ENCODE measurements around the gene STMP1. TPM values are rescaled to one million over a fixed set of nuclear protein-coding genes. Genes with fewer than 3 reads are reported as not detected.

STMP1 gene
- total RNA-seq, 1 donor from 2014 or later = 8.0 TPM

DNA sequence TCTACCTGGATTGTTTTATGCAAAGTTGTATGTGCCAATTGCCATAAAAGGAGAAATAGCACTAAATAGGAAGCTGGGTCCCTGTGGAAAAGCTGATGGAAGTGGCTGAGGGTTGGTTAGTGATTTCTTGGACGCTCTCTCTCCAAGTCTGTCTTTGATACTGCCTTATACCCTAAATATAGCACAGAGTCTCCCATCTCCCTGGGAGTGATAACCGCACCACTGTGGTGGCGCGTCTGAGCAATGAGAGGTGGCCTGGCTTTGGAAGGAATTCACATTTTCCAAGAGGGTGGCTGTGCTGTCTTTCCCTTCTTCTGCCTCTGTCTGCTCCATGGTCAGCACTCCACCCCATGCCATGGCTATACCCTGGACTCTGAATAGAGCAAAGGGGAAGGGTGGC is 31.2 kb downstream of the STMP1 start:
- no peak for DNase-seq (ENCODE audit: low read depth, low spot score)

DNA sequence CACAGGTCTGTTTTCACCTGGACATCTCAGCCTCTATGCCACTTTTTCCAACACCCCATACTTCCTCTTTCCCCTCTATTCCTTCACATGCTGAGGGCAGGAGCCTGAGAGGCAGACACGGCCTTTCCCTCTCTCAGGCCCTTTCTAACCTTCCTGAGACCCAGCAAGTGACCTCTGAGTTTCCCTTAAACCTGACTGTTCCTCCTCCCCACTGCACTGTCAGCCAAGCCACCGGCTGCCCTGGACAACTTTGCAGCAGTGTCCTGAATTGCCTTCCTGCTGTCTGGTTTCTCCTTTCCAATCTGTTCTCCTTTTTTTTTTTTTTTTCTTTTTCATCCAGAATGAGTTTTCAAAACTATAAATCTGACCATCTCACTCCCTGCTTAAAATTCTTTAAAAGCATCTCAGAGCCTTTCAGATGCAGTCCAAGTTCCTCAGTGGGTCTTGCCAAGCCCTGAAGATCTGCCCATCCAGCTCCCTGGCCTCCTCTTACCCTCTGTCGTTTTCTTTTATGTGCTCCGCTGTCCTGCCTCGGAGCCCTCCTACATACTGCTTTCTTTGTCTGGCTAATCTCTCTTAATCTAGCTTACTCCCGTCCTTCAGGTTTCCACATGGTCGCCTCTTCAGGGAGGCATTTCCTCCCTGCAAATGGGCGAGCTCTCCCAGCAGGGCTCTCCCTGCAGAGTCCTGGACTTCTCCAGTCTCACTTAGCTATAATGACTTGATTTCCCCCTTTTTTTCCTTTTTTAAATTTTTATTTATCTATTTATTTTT is 35.1 kb downstream of the STMP1 start:
- no peak for DNase-seq (ENCODE audit: low read depth, low spot score)

DNA sequence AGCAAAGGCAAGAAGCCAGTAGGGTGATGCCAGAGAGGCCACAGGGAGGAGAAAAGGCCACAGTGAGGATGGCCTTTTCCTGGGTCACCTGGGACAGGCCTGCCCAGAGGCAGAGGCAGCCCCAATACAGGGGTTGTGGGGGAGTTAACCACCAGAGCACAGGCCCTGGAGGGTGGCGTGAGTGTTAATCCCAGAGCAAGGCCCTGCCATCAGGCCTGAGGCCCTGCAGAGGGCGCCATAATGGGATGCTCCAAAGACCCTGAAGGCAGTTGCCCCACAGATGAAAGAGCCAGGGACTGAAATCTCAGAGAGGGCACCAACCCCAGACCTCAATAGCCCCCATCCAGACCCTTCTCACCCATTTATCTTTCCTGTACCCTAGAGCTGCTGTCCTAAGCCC is 41.8 kb downstream of the STMP1 start:
- DNase-seq (ENCODE audit: low read depth, low spot score) = no peak

DNA sequence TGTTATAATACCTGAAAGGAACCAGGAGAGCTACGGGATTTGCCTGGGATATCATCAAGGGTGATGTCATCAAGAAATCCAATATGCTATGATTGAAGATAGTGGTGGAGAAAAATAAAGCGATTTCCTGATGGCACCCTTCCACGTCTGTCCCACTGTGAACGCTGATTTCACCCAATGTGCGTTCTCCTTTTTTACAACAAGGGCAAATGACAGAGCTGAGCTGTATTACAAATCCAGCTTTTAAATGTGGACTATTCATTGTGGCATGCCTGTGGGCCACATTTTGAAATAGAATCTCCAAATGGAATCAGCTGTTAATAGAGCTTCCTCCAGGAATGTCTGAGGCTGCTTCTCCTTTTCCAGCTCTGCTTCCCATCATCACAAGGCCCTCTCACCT is 42.4 kb downstream of the STMP1 start:
- no peak for DNase-seq (ENCODE audit: low read depth, low spot score)

DNA sequence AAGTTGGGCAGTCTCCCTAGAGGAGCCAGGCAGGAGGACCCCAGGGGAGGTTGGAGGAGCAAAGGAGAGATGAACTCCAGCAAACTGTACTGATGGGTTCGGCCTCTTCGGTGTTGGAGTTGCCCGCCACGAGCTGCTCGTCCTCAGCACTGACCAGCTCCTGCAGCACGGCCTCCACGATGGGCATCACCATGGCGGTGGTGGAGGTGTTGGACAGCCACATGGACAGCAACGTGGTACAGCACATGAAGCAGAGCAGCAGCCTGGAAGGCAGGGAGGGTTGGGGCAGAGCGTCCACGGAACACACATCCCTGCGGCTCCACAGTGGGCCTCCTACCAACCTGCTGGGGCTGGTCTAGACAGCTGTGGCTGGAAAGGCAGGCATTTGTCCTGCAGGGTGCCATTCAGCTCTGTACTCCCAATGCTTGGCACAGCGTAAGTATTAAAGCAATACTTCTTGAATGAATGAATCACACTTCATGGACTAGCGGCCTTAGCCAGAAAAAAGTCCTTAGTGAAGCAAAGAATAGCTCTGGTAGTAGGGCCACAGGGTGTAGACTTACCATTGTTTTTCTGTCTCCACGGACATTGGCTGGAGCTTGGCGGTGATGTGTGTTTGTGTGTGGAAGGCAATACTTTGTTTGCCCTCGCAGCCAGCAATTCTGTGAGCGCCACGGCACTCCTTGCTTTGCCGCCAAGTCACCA is 43.9 kb downstream of the STMP1 start:
- no peak for DNase-seq (ENCODE audit: low read depth, low spot score)

DNA sequence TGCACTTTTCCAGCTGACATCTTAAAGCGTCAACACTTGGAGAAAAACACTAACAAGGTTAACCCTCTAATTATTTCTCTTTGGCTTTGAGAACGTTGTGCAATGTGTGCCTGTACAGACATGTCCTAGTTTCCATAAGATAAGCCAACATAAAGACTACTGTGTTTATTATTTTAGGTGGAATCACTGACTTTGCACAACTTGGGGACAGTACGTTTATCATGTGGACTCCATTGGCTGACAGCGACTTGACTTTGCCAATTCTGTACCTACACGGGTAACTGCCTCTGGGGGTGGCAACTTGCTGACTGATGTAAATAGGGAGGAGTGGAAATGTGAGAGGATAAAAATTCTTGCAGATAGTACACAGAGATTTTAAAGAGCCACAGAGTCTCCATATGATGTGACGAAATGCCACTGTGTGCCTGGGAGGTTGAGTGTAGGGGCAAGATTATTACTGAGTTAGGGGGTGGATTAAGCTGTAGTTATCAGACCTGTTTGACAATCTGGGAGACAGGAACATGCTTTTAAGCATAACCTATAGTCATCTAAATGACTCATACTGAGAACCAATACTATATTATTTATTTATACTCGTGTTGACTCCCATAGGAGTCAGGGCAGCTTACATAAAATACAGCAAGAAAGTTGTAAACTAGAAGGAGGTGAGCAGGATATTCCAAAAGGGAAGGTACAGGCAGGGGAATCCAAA is 44.7 kb downstream of the STMP1 start:
- no peak for DNase-seq (ENCODE audit: low read depth, low spot score)

DNA sequence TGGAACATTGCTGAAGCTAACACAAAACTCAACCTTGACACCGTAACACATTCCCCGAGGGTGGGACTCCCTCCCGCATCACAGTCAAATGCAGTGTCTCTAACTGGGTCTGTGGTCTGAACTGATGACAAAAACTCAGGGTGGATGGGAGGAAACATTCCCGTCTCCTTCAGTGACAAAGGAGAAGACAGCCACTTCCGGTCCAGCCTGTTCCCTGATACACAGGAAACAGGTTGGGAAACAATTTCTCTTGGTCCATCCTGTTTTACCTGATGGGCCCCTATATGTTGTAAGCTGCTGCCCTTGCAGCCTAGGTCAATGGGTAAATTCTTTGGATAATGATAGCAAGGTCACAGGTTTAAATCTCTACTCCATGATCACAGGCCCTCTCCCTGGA is 45.3 kb downstream of the STMP1 start:
- DNase-seq (ENCODE audit: low read depth, low spot score) = no peak

DNA sequence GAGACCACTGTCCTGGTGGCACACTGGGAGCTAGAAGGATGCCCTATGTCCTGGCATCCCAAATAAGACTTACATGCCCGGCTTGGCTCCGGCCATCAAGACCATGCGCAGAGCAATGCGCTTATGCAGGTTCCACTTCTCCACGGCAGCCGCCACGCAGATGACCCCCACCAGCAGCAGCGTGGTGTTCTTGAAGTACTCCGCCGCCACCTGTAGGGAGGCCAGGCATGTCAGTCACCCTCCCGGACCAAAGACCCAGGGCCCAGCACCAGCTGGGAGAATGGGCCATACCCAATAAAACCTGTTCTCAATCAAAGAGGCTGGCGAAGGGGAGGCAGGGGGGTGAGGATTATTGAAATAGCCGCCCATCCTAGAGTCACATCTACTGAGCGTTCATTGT is 45.7 kb downstream of the STMP1 start:
- no peak for DNase-seq (ENCODE audit: low read depth, low spot score)

DNA sequence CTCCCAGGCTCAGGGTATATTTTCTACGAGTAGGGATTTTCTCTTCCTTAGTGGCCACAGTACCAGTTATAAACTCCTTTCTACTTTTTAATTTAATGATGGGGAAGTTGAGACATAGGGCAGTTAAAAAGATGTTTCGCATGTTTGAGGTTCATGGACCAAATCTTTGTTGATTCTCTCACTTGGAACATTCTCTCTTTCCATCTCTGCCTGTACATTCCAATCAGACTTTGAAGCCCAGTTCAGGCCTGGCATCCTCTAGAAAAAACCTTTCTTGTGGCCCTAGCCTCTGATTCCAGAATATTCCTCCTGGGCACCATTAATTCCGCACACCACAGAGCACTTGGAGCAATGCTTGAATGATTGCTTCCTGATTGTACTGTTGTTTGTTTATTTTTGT is 47.2 kb downstream of the STMP1 start:
- no peak for DNase-seq (ENCODE audit: low read depth, low spot score)

DNA sequence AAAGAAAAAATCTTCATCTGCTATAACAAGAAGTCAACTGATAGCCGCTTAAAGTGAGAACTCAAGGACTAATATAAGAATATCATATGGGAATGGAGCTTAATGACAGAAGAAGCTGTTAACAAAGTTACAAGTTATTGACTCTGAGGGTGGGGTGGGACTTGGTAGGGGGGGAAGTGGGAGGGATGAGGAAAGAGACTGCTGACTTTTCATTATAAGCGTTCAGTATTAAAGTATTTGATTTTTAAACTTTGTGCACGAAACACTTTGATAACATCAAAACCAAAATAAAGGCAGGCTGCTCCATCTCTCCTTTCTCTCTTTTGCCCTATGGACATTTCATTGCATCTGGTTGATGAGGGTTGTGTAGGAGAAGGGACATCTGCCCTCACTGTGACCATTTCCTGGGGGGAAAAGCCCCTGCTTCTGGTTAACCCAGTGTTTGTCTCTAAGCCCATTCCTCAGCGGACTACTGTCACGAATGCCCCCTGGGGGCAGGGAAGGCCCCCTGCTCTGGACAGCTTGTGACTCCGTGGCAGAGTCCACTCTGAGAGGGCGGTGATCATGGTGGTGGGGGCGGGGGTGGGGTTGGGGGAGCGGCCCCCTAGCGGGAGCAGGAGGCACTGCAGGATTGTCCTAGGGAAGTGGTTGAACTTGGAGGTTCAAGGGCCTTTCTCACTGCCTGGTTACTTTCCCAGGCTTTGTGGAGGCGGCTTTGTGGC is 48.3 kb downstream of the STMP1 start:
- no peak for DNase-seq (ENCODE audit: low read depth, low spot score)

DNA sequence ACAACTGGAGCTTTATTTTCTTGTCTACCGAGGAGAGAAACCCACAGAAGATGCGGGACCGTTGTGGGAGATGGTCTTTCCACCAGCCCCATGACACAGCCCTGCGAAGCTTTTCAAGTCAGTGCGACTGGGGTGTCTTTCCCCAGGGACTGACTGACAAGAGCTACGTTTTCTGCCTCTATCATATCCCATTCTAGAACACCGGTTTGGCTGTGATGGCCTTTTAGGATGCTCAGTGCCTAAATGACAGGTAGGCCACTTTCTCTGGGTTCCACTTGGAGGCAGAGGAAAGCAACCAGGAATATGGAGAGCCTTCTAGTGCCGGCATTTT is 48.8 kb downstream of the STMP1 start:
- DNase-seq (ENCODE audit: low read depth, low spot score) = no peak

DNA sequence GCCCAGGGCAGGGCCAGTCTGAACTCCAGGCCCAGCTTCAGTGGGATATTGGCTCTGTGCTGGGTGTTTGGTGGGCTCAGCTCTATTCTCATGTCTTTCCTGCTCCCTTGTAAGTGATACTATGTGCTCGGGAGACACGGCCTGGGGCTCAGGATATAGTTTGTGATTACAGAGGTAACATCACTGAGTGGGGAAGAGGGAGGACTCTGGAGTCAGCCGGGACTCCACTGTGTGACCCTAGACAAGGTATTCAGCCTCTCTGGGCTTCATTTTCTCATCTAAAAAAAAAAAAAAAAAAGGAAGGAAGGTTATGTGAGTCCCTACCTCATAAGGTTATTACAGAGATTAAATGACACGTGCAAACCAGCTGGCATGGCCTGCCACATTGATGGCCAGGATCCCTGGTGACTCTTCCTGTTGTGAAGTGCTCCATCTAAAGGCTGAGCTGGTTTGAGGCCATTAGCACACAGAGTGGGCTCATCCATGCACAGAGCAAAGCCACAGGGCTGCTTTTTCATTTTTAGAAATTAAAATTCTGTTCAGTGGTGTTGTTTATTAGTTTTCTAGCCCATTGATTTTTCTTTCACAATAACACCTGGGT is 50.0 kb downstream of the STMP1 start:
- DNase-seq (ENCODE audit: low read depth, low spot score) = no peak

DNA sequence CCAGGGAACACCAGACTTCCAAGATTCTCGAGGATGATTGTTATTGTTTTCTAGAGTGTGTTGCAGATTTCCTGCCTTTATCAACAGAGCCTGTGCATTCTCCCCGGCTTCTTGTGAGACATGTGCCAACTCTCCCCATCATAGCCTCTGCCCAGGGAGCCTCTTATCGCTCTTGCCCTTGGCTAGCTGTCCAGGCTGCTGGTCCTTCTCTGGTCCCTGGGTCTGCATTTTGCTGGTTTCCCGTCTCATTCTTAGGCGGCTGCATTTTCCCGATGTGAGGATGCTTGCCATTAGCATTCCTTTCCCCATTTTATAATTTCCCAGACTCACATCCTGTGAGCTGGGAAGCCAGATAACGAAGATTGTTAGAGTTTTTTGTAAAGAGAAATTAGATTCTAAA is 50.5 kb downstream of the STMP1 start:
- peak; percentile 33 for DNase-seq (ENCODE audit: low read depth, low spot score)

DNA sequence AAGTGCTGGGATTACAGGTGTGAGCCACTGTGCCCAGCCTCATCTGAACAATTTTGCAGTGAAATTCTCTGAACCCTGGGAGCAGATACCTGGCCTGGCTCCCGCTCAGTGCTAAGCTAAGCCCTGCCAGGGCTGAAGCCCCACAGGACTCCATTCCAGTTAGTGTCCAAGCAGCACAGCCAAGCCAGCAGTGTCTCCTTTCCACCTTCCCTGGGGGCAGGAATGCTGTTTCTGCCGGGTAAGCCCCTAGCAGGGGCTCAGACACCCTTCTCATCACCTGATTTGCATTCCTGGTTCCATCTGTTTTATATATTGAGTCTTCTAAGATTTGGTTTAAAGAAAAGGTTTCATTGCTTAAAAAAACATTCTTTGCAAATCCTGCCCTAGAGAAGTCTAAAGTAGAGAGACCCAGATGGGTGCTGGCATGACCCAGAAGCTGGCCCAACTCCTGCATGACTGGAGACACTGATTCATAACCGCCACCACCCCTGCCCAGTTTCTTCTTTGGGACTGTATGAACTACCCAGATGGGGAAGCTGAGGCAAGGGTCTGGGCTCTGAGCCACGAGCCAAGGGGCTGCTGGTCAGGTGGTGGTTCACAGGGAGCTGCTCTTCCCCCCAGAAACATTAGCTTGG is 51.6 kb downstream of the STMP1 start:
- DNase-seq (ENCODE audit: low read depth, low spot score) = no peak

DNA sequence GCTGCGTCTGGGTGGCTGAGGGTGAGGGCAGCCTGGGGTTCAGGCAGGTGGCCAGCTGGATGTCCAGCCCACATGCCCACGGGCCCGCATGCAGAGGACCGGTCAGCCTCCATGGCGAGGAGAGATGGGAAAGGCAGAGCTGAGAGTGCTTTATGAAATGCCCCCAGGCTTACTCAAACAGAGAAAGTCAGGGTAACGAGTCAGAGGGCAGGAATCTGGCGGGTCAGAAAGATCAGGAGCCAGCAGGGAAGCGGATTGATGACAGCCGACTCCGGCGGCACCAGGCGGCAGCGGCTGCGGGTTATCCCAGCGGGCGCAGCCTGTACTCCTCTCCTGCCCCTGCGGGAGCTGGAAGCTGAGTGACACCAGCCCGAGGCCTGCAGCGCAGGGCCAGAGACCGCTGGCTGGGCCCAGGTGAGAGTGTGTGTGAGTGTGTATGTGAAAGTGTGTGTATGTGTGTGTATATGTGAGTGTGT is 52.3 kb downstream of the STMP1 start:
- no peak for DNase-seq (ENCODE audit: low read depth, low spot score)

DNA sequence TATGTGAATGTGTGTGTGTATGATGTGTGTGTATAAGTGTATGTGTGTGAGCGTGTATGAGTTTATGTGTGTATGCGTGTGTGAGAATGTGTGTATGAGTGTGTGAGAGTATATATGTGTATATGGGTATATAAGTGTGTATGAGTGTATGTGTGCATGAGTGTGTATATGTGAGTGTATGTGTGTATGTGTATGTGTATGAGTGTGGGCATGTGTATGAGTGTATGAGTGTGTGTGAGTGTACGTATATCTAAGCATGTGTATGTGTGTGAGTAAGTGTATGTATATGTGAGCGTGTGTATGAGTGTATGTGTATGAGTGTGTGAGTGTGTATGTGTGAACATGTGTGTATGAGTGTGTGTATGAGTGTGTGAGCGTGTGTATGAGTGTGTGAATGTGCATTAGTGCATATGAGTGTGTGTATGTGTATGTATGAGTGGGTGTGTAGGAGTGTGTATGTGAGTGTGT is 52.8 kb downstream of the STMP1 start:
- DNase-seq (ENCODE audit: low read depth, low spot score) = no peak

DNA sequence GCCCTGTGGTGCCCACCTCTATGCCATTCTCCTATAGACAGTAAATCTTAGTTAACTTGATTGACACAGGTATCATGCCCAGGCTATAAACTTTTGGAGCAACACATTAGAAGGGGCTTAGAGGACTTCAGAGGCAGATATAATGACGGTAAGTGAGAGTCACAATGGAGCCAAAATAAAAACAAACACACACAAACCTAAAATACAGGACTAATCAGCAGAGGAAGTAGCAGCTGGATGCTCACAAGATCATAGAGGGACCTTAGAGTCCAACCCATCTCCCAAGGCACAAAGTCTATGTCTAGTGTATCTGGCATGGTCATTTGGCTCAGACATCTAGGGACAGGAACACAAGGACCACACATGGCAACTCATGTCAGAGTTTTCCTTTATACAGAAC is 53.4 kb downstream of the STMP1 start:
- DNase-seq (ENCODE audit: low read depth, low spot score) = no peak

DNA sequence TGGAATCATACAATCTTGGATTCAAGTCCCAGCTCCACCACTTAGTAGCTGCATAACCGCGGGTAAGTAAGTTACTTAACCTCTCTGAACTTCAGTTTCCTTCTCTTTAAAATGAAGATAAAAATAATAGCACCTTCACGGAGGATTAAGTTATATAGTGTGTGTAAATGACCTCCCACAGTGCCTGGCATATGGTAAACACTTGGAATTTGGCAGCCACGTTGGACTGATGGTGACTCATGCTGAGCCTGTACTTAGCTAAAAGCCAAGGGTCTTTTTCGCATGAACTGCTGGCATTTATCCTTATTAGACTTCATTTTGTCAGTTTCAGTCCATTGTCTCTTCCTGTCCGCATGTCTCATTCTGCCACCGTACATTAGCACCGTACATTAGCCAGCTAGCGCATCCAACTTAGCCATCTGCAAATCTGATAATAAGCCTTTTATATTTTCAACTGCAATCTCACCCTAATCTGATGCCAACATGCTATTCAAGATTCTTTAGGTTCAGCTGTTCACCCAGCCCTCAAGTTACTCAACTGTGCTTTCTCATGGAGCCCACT is 54.4 kb downstream of the STMP1 start:
- peak; percentile 43 for DNase-seq (ENCODE audit: low read depth, low spot score)

DNA sequence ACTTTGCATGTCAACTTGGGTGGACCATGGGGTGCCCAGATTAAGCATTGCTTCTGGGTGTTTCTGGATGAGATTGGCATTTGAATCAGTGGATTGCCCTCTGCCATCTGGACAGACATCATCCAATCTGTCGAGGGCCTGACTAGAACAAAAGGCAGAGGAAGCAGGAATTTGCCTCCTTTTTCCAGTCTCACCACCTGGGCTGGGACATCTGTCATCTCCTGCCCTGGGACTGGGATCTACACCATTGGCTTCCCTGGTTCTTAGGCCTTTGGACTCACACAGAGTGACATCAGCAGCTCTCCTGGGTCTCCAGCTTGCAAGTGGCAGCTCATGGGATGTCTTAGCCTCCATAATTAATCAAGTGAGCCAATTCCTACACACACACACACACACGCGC is 55.4 kb downstream of the STMP1 start:
- no peak for DNase-seq (ENCODE audit: low read depth, low spot score)

DNA sequence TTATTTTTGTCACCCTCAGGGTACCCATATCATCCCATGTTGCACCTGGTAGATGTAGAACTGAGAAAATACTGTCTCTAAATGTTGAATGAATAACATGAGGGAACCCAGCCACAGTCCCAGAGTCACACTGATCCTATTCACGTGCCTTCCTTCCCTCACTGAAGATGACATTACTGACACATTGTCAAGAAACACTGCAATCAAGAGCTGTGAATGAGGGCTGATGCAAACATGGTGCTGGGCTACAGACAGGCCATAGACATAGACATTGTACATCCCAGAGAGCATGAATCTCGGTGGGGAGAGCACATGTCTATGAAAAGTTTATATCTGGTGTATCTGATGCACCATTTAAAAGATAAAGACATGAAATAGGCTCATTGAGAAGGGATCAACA is 55.9 kb downstream of the STMP1 start:
- no peak for DNase-seq (ENCODE audit: low read depth, low spot score)

Data from pulmonary artery endothelial cell (primary cell).